Sigmoid colon (tissue), 7 donors: ENCODE results near the gene BEX2. TPM values are rescaled to one million over a fixed set of nuclear protein-coding genes. Genes with fewer than 3 reads are reported as not detected.

Experiments used
- DNase-seq: peaks from one replicate; pipeline ENCODE4 v3.0.0-alpha.2; 2019
- H3K27ac ChIP-seq, 4 donors: fragments of 200-600 bp; sonication (generic); one replicate each; pipeline ENCODE4 v1.5.1; 2016 to 2019; ENCODE audit warnings: mild to moderate bottlenecking in 1 of 4
- H3K27me3 ChIP-seq, 3 donors: fragments of 200-600 bp; sonication (generic); one replicate each; pipeline ENCODE4 v1.5.1; 2019; ENCODE audit warnings: mild to moderate bottlenecking in 1 of 3
- H3K36me3 ChIP-seq, 4 donors: fragments of 200-600 bp; sonication (generic); one replicate each; pipeline ENCODE4 v1.5.1; 2016 to 2019
- H3K4me1 ChIP-seq, 4 donors: fragments of 200-600 bp; sonication (generic); one replicate each; pipeline ENCODE4 v1.5.1; 2017 to 2019
- H3K4me3 ChIP-seq, 4 donors: fragments of 200-600 bp; sonication (generic); one replicate each; pipeline ENCODE4 v1.5.1; 2017 to 2019; ENCODE audit warnings: mild to moderate bottlenecking in 2 of 4, moderate library complexity in 1 of 4
- H3K9me3 ChIP-seq, 4 donors: fragments of 200-600 bp in 3 of 4; sonication (generic) in 3 of 4; one replicate each; pipeline versions ENCODE4 v1.5.1 to v1.6.1; 2013 to 2019
- CTCF ChIP-seq, 4 experiments: fragments of 450-650 bp in 3 of 4; fragments of 200-600 bp in 1 of 4; IDR thresholded peaks; one replicate each; pipeline ENCODE4 v1.5.1; 2016 to 2019; ENCODE audit warnings: antibody characterized with exemption in 4 of 4, mild to moderate bottlenecking in 3 of 4, moderate library complexity in 2 of 4
- EP300 ChIP-seq, 4 donors: sonication (generic); formaldehyde crosslinking; IDR thresholded peaks; one replicate each; pipeline ENCODE4 v1.6.1; 2017; ENCODE audit warnings: antibody characterized with exemption in 4 of 4
- POLR2A ChIP-seq, 2 donors: fragments of 450-650 bp; IDR thresholded peaks; one replicate each; pipeline ENCODE4 v1.6.1; 2016; ENCODE audit warnings: antibody characterized with exemption in 2 of 2, mild to moderate bottlenecking in 2 of 2, moderate library complexity in 2 of 2
- POLR2AphosphoS5 ChIP-seq, 4 donors: sonication (generic); formaldehyde crosslinking; IDR thresholded peaks; one replicate each; pipeline ENCODE4 v1.6.1; 2017; ENCODE audit warnings: antibody characterized with exemption in 4 of 4
- WGBS, 2 donors: extraction: QIAGEN DNeasy Blood & Tissue Kit; methylation state at CpG; one replicate each; pipeline ENCODE4 v1.1.7; 2013; 5-methylcytosine and 5-hydroxymethylcytosine counted together
- intact Hi-C: fragments of 100-400 bp; cut with DNase I; formaldehyde crosslinking; loops from one replicate; pipeline ENCODE4 v1.15.1; 2023
- polyA plus RNA-seq, 3 donors: library from polyadenylated mRNA; stranded (reverse); fragments of 200-250 nt; gene quantifications; one replicate each; pipeline ENCODE4 v1.2.3, GENCODE V29; 2013
- total RNA-seq, 4 donors: library from RNA; depleted of rRNA; stranded (reverse); fragments of >200 nt; gene quantifications; one replicate each; pipeline ENCODE4 v1.1.0, GENCODE V29; 2016
- donor health status: healthy with polysubstance abuse.
- donor health status: Bipolar disorder and iron deficiency.
- donor health status: healthy.

BEX2 gene
- total and polyA plus RNA-seq, 7 donors: 2.2 to 28.5 (median 11.8) TPM

DNA sequence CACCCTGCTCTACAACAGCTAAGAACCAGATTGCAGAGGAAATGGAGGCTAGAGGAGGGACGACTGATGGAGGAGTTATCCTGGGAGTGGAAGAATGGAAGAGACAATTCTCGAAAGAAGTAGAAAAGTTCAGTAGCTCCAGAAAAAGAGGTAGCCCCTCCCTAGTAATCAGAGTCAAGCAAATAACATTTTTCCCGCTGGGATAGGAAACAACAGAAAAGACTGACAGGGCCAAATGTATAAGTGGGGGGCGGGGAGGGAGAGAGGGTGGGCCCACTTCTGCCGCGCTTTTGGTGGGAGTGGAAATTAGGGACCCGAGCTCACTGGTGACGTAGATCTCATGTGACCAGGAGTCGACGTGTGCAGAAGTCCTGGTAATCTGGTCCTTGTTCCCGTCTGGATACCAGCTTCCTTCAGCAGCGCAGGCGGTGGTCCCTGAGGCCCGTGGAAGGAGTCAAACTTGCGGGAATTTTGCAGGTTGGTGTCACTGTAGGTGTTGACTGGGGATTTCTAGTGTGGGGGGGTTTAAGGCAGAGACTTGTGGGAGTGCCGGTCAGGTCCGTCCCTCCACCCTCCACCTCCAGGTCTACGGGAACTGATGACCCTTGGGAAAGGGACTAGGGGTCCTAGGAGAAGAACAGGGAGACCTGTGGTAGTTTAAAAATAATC, 45.5 kb upstream of the BEX2 start, which contains the start of gene TCEAL9:
TSS of gene TCEAL9 (plus strand) at position 377 of the 669 bp plus-strand sequence. CDS start 1,179 bp downstream, outside the sequence.
- Histone ChIP-seq H3K36me3 (no peaks in the 10 kb centered on the region), H3K9me3 (no peaks in the 10 kb centered on the region), H3K27me3 (no peaks in the 10 kb centered on the region), H3K27ac (peak within 1 kb of the TSS; percentile 79 to 89 (median 88)), H3K4me1 (peaks cover 0 to 4% (median 0%) of the 10 kb centered on the region in 4 donors), H3K4me3 (peak within 1 kb of the TSS; percentile 60 to 66 (median 64))
- intact Hi-C loops: loop anchor here (5.0 kb wide), 1 partner anchor 1939 kb away; no protein-coding TSS in a partner anchor
- 1 to 2% methylated on average over 18 of the region's 18 CpGs for WGBS, 2 donors
- peak; percentile 87 for DNase-seq
- TF ChIP-seq POLR2A (IDR thresholded peaks at IDR 0.05) (peak; percentile 79 to 82), CTCF (IDR thresholded peaks at IDR 0.05) (no peak), POLR2AphosphoS5 (IDR thresholded peaks at IDR 0.05) (peak; percentile 93 to 96 (median 96)), EP300 (IDR thresholded peaks at IDR 0.05) (no peak)

GRCh38 chrX:103347682-103348397, 37.0 kb upstream of the BEX2 start:
- H3K4me1 ChIP-seq: no peaks in the 10 kb centered on the region
- H3K4me3 ChIP-seq: no peak overlapping the region
- whole genome bisulfite sequencing, 2 donors: 78 to 87% methylated on average over 29 of the region's 29 CpGs

GRCh38 chrX:103344606-103345005, 33.8 kb upstream of the BEX2 start:
- Histone ChIP-seq H3K36me3 (no peaks in the 10 kb centered on the region), H3K9me3 (no peaks in the 10 kb centered on the region), H3K4me1 (no peaks in the 10 kb centered on the region), H3K4me3 (no peak overlapping the region), H3K27me3 (no peaks in the 10 kb centered on the region), H3K27ac (no peak overlapping the region)
- intact Hi-C loops: no loop called here
- no peak for DNase-seq
- WGBS, 2 donors: 70 to 85% methylated on average over 2 of the region's 2 CpGs
- TF ChIP-seq POLR2A (IDR thresholded peaks at IDR 0.05) (no peak), EP300 (IDR thresholded peaks at IDR 0.05) (no peak)

More at GRCh38 chrX:103347682-103348397, 37.0 kb upstream of the BEX2 start:
- no peaks in the 10 kb centered on the region for H3K27me3 ChIP-seq
- H3K36me3 ChIP-seq: no peaks in the 10 kb centered on the region
- H3K27ac ChIP-seq: no peak overlapping the region
- intact Hi-C loops: no loop called here
- no peaks in the 10 kb centered on the region for H3K9me3 ChIP-seq
- no peak for TF ChIP-seq POLR2A (IDR thresholded peaks at IDR 0.05)
- TF ChIP-seq EP300 (IDR thresholded peaks at IDR 0.05): no peak
- no peak for TF ChIP-seq CTCF (IDR thresholded peaks at IDR 0.05)
- no peak for TF ChIP-seq POLR2AphosphoS5 (IDR thresholded peaks at IDR 0.05)
- no peak for DNase-seq

DNA sequence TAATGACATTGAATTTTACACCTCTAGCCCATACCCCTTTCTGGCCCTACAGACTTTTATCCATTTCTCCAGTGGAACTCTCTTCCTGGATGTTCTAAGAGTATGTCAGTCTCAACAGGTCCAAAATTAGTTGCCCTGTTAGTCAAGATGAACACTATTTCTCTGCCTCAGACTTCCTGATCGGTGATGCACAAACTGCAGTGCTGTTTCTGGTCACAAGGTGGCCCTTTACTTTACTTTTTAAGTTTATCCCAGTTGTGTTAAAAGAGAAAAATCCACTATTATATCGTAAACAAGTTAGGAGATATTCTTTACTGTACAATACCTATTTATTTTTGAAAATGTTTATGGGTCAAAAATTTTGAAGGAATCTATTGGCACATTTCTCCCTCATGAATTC, 32.3 kb upstream of the BEX2 start:
- intact Hi-C loops: loop anchor here (1.0 kb wide), 1 partner anchor 121 kb away; no protein-coding TSS in a partner anchor
- DNase-seq: no peak

More for the DNA sequence above, 32.3 kb upstream of the BEX2 start:
- H3K27me3 ChIP-seq: no peaks in the 10 kb centered on the region
- no peaks in the 10 kb centered on the region for H3K36me3 ChIP-seq
- WGBS, 2 donors: 3 to 7% methylated on average over 2 of the region's 2 CpGs
- H3K27ac ChIP-seq: no peak overlapping the region
- TF ChIP-seq POLR2AphosphoS5 (IDR thresholded peaks at IDR 0.05) (no peak), POLR2A (IDR thresholded peaks at IDR 0.05) (no peak), CTCF (IDR thresholded peaks at IDR 0.05) (peak; percentile 45 to 55 (median 50)), EP300 (IDR thresholded peaks at IDR 0.05) (no peak)
- H3K4me1 ChIP-seq: no peaks in the 10 kb centered on the region
- no peaks in the 10 kb centered on the region for H3K9me3 ChIP-seq
- H3K4me3 ChIP-seq: no peak overlapping the region
